HAP-1 (cell line): ENCODE data around the gene ANAPC2.

Experiments
- DNase-seq, 2 experiments: peaks; one replicate each; pipeline ENCODE4 v3.0.0-alpha.2; 2016 to 2020; ENCODE audit warnings: low spot score in 2 of 2
- H3K27me3 ChIP-seq: fragments of 250-450 bp; sonication (Bioruptor Pico); 2 replicates; pipeline ENCODE4 v1.5.1; 2020; ENCODE audit warnings: low read depth, mild to moderate bottlenecking, moderate library complexity
- H3K36me3 ChIP-seq: fragments of 250-450 bp; sonication (Bioruptor Pico); replicated peaks from 2 replicates; pipeline ENCODE4 v1.5.1; 2020; ENCODE audit warnings: mild to moderate bottlenecking
- H3K4me1 ChIP-seq: fragments of 250-450 bp; sonication (Bioruptor Pico); 2 replicates; pipeline ENCODE4 v1.5.1; 2020; ENCODE audit warnings: mild to moderate bottlenecking
- H3K4me3 ChIP-seq: fragments of 250-450 bp; sonication (Bioruptor Pico); 2 replicates; pipeline ENCODE4 v1.5.1; 2020; ENCODE audit warnings: mild to moderate bottlenecking, moderate library complexity
- H3K9me3 ChIP-seq: fragments of 250-450 bp; sonication (Bioruptor Pico); 2 replicates; pipeline ENCODE4 v1.5.1; 2020; ENCODE audit warnings: mild to moderate bottlenecking, moderate library complexity
- in situ Hi-C: fragments of 300-500 bp; cut with MboI; formaldehyde crosslinking; loops from 3 replicates; pipeline ENCODE4 v1.14.3; 2020; ENCODE audit warnings: low sequenced_read_pairs, inconsistent platforms, mixed read lengths

ANAPC2 gene

GRCh38 chr9:137168573-137168903 lies 19.8 kb downstream of the ANAPC2 start:
- H3K4me3 ChIP-seq, result no peak overlapping the region
- H3K36me3 ChIP-seq, result no peaks in the 10 kb centered on the region
- H3K9me3 ChIP-seq, result no peaks in the 10 kb centered on the region
- in situ Hi-C loops, result no loop called here
- no peaks in the 10 kb centered on the region for H3K4me1 ChIP-seq
- peaks cover 46% of the 10 kb centered on the region for H3K27me3 ChIP-seq
- no peak for DNase-seq

GRCh38 chr9:137167747-137168572 lies 20.4 kb downstream of the ANAPC2 start:
- H3K27me3 ChIP-seq, result peaks cover 46% of the 10 kb centered on the region
- H3K4me1 ChIP-seq, result no peaks in the 10 kb centered on the region
- H3K36me3 ChIP-seq, result no peaks in the 10 kb centered on the region
- in situ Hi-C loops, result no loop called here
- H3K9me3 ChIP-seq, result no peaks in the 10 kb centered on the region
- no peak for DNase-seq
- H3K4me3 ChIP-seq, result no peak overlapping the region

GRCh38 chr9:137167277-137167746 lies 21.0 kb downstream of the ANAPC2 start:
- in situ Hi-C loops, result no loop called here
- no peak for DNase-seq
- Histone ChIP-seq H3K36me3 (no peaks in the 10 kb centered on the region), H3K4me3 (no peak overlapping the region), H3K27me3 (peaks cover 46% of the 10 kb centered on the region), H3K4me1 (no peaks in the 10 kb centered on the region), H3K9me3 (no peaks in the 10 kb centered on the region)

GRCh38 chr9:137166380-137167229 lies 21.8 kb downstream of the ANAPC2 start:
- no peak for DNase-seq
- Histone ChIP-seq H3K27me3 (peaks cover 46% of the 10 kb centered on the region), H3K4me1 (no peaks in the 10 kb centered on the region), H3K4me3 (no peak overlapping the region), H3K9me3 (no peaks in the 10 kb centered on the region), H3K36me3 (no peaks in the 10 kb centered on the region)
- in situ Hi-C loops, result no loop called here

GRCh38 chr9:137165250-137165836 lies 23.0 kb downstream of the ANAPC2 start:
- Histone ChIP-seq H3K4me3 (no peak overlapping the region), H3K9me3 (no peaks in the 10 kb centered on the region), H3K4me1 (no peaks in the 10 kb centered on the region), H3K27me3 (peaks cover 51% of the 10 kb centered on the region), H3K36me3 (no peaks in the 10 kb centered on the region)
- DNase-seq, result no peak
- in situ Hi-C loops, result no loop called here

- Histone ChIP-seq H3K36me3 (no peaks in the 10 kb centered on the region), H3K27me3 (peaks cover 56% of the 10 kb centered on the region), H3K4me1 (no peaks in the 10 kb centered on the region), H3K4me3 (no peak overlapping the region), H3K9me3 (no peaks in the 10 kb centered on the region)
- in situ Hi-C loops, result no loop called here
- DNase-seq, result no peak
These were observed 23.8 kb downstream of the ANAPC2 start for GRCh38 chr9:137164370-137165249.

DNA sequence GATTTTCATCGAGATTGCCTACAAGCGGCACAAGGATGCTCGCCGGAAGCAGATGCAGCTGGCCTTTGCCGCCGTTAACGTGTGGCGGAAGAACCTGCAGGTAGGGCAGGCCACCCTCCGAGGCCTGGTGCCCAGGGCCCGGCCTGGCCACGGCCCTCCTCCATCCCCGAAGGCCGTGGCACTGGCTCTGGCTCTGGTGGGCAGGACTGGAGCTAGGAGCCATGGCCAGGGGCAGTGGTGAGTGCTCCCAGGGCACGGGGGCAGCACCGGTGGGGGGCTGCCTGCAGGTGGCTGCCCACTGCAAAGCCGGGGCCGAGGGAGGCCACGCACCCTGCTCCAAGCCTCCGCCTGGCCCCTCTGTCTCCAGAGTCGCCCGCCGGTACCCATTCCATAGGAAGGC lies 24.6 kb downstream of the ANAPC2 start:
- H3K4me1 ChIP-seq, result no peaks in the 10 kb centered on the region
- no peaks in the 10 kb centered on the region for H3K9me3 ChIP-seq
- DNase-seq, result no peak
- no peaks in the 10 kb centered on the region for H3K36me3 ChIP-seq
- in situ Hi-C loops, result no loop called here
- peaks cover 56% of the 10 kb centered on the region for H3K27me3 ChIP-seq
- no peak overlapping the region for H3K4me3 ChIP-seq

DNA sequence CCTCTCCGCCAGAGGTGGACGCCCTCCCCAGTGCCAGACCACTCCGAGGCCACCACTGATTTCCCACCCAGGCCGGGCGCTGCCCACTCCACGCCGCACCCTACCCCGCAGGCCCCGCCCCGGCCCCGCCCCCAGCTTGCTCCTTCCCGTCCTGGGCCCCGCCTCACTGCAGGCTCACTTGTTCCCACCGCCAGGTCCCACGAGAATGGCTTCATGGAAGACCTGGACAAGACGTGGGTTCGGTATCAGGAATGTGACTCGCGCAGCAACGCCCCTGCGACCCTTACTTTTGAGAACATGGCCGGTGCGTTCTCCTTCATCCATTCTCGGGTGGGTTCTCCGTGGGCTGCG lies 25.0 kb downstream of the ANAPC2 start:
- Histone ChIP-seq H3K4me1 (no peaks in the 10 kb centered on the region), H3K36me3 (no peaks in the 10 kb centered on the region), H3K9me3 (no peaks in the 10 kb centered on the region), H3K4me3 (no peak overlapping the region), H3K27me3 (peaks cover 58% of the 10 kb centered on the region)
- in situ Hi-C loops, result no loop called here
- DNase-seq, result peak in 1 of 2 experiments; percentile 48

DNA sequence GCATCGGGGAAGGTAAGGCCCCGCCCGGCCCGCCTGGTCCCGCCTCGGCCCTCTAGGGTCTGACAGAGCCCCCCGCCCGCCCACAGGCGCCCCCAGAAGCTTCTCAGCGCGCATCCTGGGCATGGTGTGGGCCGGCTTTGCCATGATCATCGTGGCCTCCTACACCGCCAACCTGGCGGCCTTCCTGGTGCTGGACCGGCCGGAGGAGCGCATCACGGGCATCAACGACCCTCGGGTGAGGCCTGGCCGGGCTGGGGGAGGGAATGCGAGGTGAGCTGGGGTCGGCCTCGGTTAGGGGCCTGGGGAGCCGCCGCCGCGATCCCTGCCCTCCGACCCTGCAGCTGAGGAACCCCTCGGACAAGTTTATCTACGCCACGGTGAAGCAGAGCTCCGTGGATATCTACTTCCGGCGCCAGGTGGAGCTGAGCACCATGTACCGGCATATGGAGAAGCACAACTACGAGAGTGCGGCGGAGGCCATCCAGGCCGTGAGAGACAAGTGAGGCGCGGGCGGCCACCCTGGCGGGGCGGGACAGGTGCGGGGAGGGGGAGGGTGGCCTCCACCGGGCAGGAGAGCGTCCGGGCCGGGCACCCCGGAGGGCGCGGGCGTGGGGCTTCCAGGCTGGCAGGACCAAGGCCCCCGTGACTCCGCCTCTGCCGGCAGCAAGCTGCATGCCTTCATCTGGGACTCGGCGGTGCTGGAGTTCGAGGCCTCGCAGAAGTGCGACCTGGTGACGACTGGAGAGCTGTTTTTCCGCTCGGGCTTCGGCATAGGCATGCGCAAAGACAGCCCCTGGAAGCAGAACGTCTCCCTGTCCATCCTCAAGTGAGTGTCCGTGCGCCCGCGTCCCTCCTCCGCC lies 25.6 kb downstream of the ANAPC2 start:
- Histone ChIP-seq H3K9me3 (no peaks in the 10 kb centered on the region), H3K4me3 (no peak overlapping the region), H3K36me3 (no peaks in the 10 kb centered on the region), H3K27me3 (peaks cover 58% of the 10 kb centered on the region), H3K4me1 (no peaks in the 10 kb centered on the region)
- no peak for DNase-seq
- in situ Hi-C loops, result no loop called here

DNA sequence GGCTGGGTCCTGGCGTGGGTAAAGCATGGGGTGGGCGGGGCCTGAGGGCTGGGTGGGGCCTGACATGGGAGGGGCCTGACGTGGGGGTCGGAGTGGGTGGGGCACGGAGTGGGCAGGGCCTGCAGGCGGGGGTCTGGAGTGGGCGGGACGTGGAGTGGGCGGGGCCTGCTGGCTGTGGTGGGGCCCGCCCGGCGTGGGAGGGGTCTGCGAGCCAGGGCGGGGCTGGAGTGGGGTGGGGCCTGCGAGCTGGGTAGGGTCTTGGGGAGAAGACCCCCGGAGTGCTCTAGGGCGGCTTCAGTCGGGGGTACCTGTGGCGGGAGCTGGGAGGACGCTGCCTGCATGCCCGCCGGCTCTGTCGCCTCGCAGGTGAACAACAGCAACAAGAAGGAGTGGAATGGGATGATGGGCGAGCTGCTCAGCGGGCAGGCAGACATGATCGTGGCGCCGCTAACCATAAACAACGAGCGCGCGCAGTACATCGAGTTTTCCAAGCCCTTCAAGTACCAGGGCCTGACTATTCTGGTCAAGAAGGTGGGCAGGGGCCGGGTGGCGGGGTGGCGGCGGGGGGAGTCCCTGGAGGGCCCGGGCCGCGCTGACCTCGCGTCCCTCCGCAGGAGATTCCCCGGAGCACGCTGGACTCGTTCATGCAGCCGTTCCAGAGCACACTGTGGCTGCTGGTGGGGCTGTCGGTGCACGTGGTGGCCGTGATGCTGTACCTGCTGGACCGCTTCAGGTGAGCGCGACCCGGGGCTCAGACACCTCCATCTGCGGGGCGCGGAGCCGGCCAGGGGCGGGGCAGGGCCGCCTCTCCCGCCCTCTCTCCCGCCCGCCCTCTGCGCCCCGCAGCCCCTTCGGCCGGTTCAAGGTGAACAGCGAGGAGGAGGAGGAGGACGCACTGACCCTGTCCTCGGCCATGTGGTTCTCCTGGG lies 26.5 kb downstream of the ANAPC2 start:
- no peaks in the 10 kb centered on the region for H3K36me3 ChIP-seq
- peaks cover 58% of the 10 kb centered on the region for H3K27me3 ChIP-seq
- H3K4me1 ChIP-seq, result no peaks in the 10 kb centered on the region
- DNase-seq, result peak in 1 of 2 experiments; percentile 46
- no peaks in the 10 kb centered on the region for H3K9me3 ChIP-seq
- in situ Hi-C loops, result no loop called here
- no peak overlapping the region for H3K4me3 ChIP-seq

- in situ Hi-C loops, result no loop called here
- DNase-seq, result no peak
- no peaks in the 10 kb centered on the region for H3K9me3 ChIP-seq
- no peaks in the 10 kb centered on the region; the same call in 1 of the 2 replicates for H3K4me1 ChIP-seq
- no peaks in the 10 kb centered on the region for H3K36me3 ChIP-seq
- no peak overlapping the region for H3K4me3 ChIP-seq
- peaks cover 49% of the 10 kb centered on the region for H3K27me3 ChIP-seq
These were observed 27.4 kb downstream of the ANAPC2 start for GRCh38 chr9:137160716-137161557.
